SU-DHL-6 (cell line): ENCODE data around the gene BMPR1A.

Experiments
- CTCF ChIP-seq: fragments of 200-600 bp; sonication (generic); IDR thresholded peaks from one replicate; pipeline ENCODE4 v1.5.1; 2017; ENCODE audit warnings: antibody characterized with exemption, mild to moderate bottlenecking, low read length, moderate library complexity; ENCODE audit not compliant: insufficient read depth, poor library complexity, severe bottlenecking
- EZH2phosphoT487 ChIP-seq: fragments of 200-600 bp; sonication (generic), shearing (Covaris generic); conservative IDR thresholded peaks from 2 replicates; pipeline ENCODE4 v1.6.1; 2018; ENCODE audit warnings: mild to moderate bottlenecking, antibody characterized with exemption, low read length, moderate library complexity, mixed read lengths

- TF ChIP-seq CTCF (no peak), EZH2phosphoT487 (no peak)
Observed at GRCh38 chr10:86974484-86974883, 218.1 kb downstream of the BMPR1A start.
